Transverse colon (tissue), 4 donors: Measurements from ENCODE around the gene TRAK1. TPM values are rescaled to one million over a fixed set of nuclear protein-coding genes. Genes with fewer than 3 reads are reported as not detected.

Experiments used
- DNase-seq: peaks from one replicate; pipeline ENCODE4 v3.0.0-alpha.2; 2019
- H3K27ac ChIP-seq, 4 donors: fragments of 200-600 bp; sonication (generic); 2 replicates each; pipeline ENCODE4 v1.5.1; 2016 to 2018; ENCODE audit warnings: inconsistent platforms in 4 of 4
- H3K27me3 ChIP-seq: fragments of 200-600 bp; sonication (generic); 2 replicates; pipeline ENCODE4 v1.5.1; 2017; ENCODE audit warnings: inconsistent platforms
- H3K36me3 ChIP-seq, 4 donors: fragments of 200-600 bp; sonication (generic); 2 replicates each; pipeline ENCODE4 v1.5.1; 2017 to 2019; ENCODE audit warnings: inconsistent platforms in 4 of 4
- H3K4me1 ChIP-seq, 4 donors: fragments of 200-600 bp; sonication (generic); 2 replicates each; pipeline ENCODE4 v1.5.1; 2017 to 2020; ENCODE audit warnings: inconsistent platforms in 4 of 4
- H3K4me3 ChIP-seq, 4 donors: fragments of 200-600 bp; sonication (generic); 1 replicate in 1 of 4; 2 replicates in 3 of 4; pipeline versions ENCODE4 v1.5.1 to v1.6.1; 2017 to 2019; ENCODE audit warnings: inconsistent platforms in 4 of 4
- H3K9me3 ChIP-seq, 2 donors: fragments of 200-600 bp; sonication (generic); 2 replicates each; pipeline ENCODE4 v1.5.1; 2017 to 2019; ENCODE audit warnings: inconsistent platforms in 2 of 2
- EP300 ChIP-seq: sonication (generic); formaldehyde crosslinking; IDR thresholded peaks from one replicate; pipeline ENCODE4 v1.6.1; 2017; ENCODE audit warnings: antibody characterized with exemption, low read depth
- POLR2A ChIP-seq: fragments of 450-650 bp; IDR thresholded peaks from one replicate; pipeline ENCODE4 v1.6.1; 2016; ENCODE audit warnings: antibody characterized with exemption, mild to moderate bottlenecking, moderate library complexity
- POLR2AphosphoS5 ChIP-seq, 3 donors: sonication (generic); formaldehyde crosslinking; IDR thresholded peaks; one replicate each; pipeline ENCODE4 v1.6.1; 2016; ENCODE audit warnings: antibody characterized with exemption in 3 of 3
- WGBS, 2 donors: methylation state at CpG; one replicate each; pipeline ENCODE4 v1.1.5; 2018; ENCODE audit warnings: low coverage in 1 of 2; 5-methylcytosine and 5-hydroxymethylcytosine counted together
- in situ Hi-C, 4 donors: fragments of 200-750 bp; cut with MboI; loops; one replicate each; pipeline versions ENCODE4 v1.15.0 to v1.15.1; 2017; ENCODE audit warnings: low sequenced_read_pairs in 3 of 4, low pct_ligation_motif_present in 1 of 4, low pct_unique_long_range_greater_than_20kb in 1 of 4
- intact Hi-C: fragments of 100-400 bp; cut with DNase I; formaldehyde crosslinking; loops from one replicate; pipeline ENCODE4 v1.15.1; 2023; ENCODE audit warnings: low total_unique reads
- total RNA-seq, 4 donors: library from RNA; depleted of rRNA; stranded (reverse); fragments of >200 nt; gene quantifications; one replicate each; pipeline ENCODE4 v1.1.0, GENCODE V29; 2016
- TF ChIP-seq, protein P1 (sequence below), 5 experiments: fragments of 200-600 bp in 3 of 5; fragments of 450-650 bp in 2 of 5; sonication (generic) in 3 of 5; IDR thresholded peaks; 1 replicate in 2 of 5; 2 replicates in 3 of 5; pipeline ENCODE4 v1.5.1; 2016 to 2017; ENCODE audit warnings: antibody characterized with exemption in 5 of 5, inconsistent platforms in 3 of 5, mild to moderate bottlenecking in 2 of 5, moderate library complexity in 1 of 5

The TRAK1 gene
- total RNA-seq, 4 donors from 2014 or later = 91.7 to 247 (median 115) TPM

DNA sequence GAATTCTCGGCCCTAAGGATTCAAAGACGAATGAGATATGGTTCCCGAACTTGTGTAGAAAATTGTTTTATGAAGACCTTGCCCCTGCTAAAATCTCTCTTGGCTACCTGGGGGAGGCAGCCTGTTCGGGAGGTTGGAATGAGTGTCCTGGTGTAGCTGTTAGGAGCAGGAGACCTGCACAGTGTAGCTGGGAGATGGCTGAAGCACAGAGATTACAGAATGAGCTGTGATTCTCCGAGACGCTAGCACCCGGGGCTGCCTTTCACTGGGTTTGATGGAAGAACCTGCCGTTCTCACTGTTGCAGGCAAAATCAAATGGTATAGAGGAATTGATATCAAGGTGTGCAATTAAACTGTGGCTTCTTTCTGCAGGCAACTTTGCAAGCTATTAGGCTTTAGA is 68.0 kb downstream of the TRAK1 start:
- peak overlapping the region; percentile 72 to 84 (median 79) for H3K27ac ChIP-seq
- intact Hi-C loops (no loop called here), in situ Hi-C loops (no loop called here)
- WGBS, 2 donors = 53 to 58% methylated on average over 3 to 8 of the region's 8 CpGs
- DNase-seq = no peak
- H3K27me3 ChIP-seq = no peaks in the 10 kb centered on the region
- TF ChIP-seq POLR2A = no peak
- TF ChIP-seq, protein P1, sequence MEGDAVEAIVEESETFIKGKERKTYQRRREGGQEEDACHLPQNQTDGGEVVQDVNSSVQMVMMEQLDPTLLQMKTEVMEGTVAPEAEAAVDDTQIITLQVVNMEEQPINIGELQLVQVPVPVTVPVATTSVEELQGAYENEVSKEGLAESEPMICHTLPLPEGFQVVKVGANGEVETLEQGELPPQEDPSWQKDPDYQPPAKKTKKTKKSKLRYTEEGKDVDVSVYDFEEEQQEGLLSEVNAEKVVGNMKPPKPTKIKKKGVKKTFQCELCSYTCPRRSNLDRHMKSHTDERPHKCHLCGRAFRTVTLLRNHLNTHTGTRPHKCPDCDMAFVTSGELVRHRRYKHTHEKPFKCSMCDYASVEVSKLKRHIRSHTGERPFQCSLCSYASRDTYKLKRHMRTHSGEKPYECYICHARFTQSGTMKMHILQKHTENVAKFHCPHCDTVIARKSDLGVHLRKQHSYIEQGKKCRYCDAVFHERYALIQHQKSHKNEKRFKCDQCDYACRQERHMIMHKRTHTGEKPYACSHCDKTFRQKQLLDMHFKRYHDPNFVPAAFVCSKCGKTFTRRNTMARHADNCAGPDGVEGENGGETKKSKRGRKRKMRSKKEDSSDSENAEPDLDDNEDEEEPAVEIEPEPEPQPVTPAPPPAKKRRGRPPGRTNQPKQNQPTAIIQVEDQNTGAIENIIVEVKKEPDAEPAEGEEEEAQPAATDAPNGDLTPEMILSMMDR (IDR thresholded peaks at IDR 0.05) = no peak
- TF ChIP-seq POLR2AphosphoS5 (IDR thresholded peaks at IDR 0.05) = no peak
- TF ChIP-seq EP300 = no peak
- H3K9me3 ChIP-seq = no peaks in the 10 kb centered on the region
- no peaks in the 10 kb centered on the region for H3K36me3 ChIP-seq
- peaks cover 12 to 43% (median 23%) of the 10 kb centered on the region in 4 donors for H3K4me1 ChIP-seq
- peak overlapping the region in 2 of 4 donors; percentile 0 to 44 for H3K4me3 ChIP-seq

DNA sequence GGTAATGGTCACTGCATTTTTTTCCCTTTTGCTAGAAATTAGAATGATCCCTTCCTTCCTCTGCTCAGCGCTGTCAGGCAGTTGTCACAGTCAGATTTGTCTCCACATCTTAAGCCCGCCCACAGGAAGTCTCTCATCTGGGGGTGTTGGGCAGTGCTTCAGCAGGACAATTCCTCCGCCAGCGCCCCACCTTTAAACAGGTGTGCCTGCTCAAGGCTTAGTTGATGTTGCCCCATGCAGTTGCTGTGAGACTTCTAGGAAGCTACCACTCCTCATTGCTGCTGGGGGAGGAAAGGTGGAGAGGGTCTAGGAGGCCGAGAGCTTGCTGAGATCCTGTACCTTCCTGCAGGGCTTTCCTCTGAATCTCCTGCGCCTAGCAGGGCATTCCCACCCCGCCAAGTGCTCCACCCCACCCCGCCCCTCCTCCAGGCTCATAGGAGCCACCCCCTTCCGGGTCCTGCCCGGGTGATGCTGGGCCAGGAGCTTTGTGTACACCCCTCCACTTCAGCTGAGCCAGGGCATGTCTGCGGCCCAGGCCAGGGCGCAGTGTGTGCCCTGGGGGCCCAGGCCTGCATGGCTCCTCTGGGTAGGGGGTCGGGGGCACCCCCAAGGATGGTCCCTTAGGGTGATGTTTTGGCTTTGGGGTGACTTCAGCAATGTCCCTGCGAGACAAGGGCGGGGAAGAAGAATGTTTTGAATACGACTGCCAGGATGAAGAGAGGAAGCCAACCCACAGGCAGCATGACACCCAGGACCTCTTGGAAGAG is 68.7 kb downstream of the TRAK1 start:
- peak; percentile 87 for DNase-seq
- in situ Hi-C loops (no loop called here), intact Hi-C loops (no loop called here)
- no peaks in the 10 kb centered on the region for H3K27me3 ChIP-seq
- peak overlapping the region in 3 of 4 donors; percentile 0 to 44 (median 20) for H3K4me3 ChIP-seq
- no peaks in the 10 kb centered on the region for H3K36me3 ChIP-seq
- TF ChIP-seq POLR2A (peak; percentile 90), EP300 (no peak), POLR2AphosphoS5 (IDR thresholded peaks at IDR 0.05) (peak; percentile 36 to 92 (median 84))
- H3K9me3 ChIP-seq = no peaks in the 10 kb centered on the region
- 28 to 83% methylated on average over 2 to 16 of the region's 16 CpGs for WGBS, 2 donors
- peak overlapping the region; percentile 72 to 84 (median 79) for H3K27ac ChIP-seq
- peaks cover 14 to 50% (median 30%) of the 10 kb centered on the region in 4 donors for H3K4me1 ChIP-seq

DNA sequence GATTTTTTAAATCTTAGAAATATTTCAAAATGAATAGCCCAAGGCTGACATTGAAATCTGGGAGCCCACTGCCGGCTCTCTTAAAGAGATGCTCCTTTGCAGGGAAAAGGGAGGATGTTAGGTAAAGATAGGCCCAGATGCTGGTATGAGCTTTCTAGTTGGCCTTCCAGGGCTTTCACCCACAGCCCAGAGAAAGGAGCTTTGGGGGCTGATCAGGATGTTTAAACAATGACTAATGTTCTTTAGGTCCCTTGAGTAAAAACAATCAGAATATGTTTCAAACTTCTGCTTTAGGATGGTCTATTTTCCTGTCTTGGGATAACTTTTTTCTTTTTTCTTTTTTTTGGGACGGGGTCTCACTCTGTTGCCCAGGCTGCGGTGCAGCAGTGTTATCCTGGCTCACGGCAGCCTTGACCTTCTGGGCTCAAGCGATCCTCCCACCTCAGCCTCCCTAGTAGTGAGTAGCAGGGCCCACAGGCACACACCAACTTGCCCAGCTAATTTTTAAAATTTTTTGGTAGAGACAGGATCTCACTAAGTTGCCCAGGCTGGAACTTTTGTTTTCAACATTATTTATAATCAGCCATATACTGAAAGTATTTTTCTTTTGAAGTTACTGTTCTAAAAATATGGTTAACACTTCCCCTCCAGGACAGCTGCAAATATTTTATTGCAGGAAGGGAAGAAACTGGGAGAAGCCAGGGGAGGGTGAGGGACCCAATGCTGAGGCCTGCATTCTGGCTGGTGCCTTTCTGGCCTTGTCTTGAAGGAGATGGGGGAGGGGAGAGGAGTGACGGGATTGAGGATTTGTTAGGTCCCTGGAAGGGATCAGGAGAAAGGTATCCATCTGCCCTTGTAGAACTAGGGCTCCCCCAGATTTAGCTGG is 70.1 kb downstream of the TRAK1 start:
- DNase-seq = no peak
- no peak for TF ChIP-seq POLR2A
- intact Hi-C loops = no loop called here
- WGBS, 2 donors = 90 to 92% methylated on average over 5 to 6 of the region's 6 CpGs
- H3K27ac ChIP-seq = peak overlapping the region in 3 of 4 donors; percentile 72 to 84 (median 79)
- in situ Hi-C loops = no loop called here
- H3K4me1 ChIP-seq = peaks cover 14 to 64% (median 42%) of the 10 kb centered on the region in 4 donors
- H3K9me3 ChIP-seq = no peaks in the 10 kb centered on the region
- no peaks in the 10 kb centered on the region for H3K27me3 ChIP-seq
- no peaks in the 10 kb centered on the region for H3K36me3 ChIP-seq
- peak overlapping the region in 1 of 4 donors; percentile 44 for H3K4me3 ChIP-seq

DNA sequence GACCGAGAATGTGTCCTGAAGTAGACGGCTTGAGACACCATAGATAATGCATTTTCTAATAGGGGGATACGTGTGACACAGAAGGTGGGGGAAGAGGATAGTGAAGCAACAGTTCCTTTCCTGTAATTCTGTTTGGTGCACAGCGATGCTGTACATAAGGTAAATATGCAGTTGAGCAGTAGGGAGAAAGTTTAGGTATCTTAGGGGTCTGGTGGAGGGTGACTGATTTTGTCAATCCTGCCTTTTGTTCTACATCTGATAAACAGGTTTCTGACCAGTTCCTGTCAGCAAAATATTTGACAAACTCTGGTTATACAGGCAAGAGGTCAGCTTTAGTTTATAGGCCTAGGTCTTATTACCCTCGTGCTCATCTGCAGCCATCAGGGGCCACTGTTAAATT is 71.3 kb downstream of the TRAK1 start:
- in situ Hi-C loops = no loop called here
- DNase-seq = no peak
- 87 to 89% methylated on average over 4 to 5 of the region's 5 CpGs for WGBS, 2 donors
- no peak overlapping the region for H3K4me3 ChIP-seq
- no peaks in the 10 kb centered on the region for H3K27me3 ChIP-seq
- H3K36me3 ChIP-seq = no peaks in the 10 kb centered on the region
- H3K27ac ChIP-seq = no peak overlapping the region
- no peaks in the 10 kb centered on the region for H3K9me3 ChIP-seq
- intact Hi-C loops = no loop called here
- H3K4me1 ChIP-seq = peaks cover 14 to 71% (median 48%) of the 10 kb centered on the region in 4 donors
- TF ChIP-seq, protein P1 (IDR thresholded peaks at IDR 0.05) = no peak
- TF ChIP-seq POLR2A (no peak), EP300 (no peak), POLR2AphosphoS5 (IDR thresholded peaks at IDR 0.05) (no peak)
